NB4 (cell line): ENCODE data around the gene RHOD.

Source experiments
- DNase-seq: peaks from one replicate; pipeline ENCODE4 v3.0.0; 2010; ENCODE audit warnings: low read depth
- H3K4me3 ChIP-seq: one replicate; pipeline ENCODE4 v1.5.1; 2011; ENCODE audit warnings: mild to moderate bottlenecking, low read depth, low read length, moderate library complexity
- CTCF ChIP-seq: IDR thresholded peaks from one replicate; pipeline ENCODE4 v1.5.1; 2012; ENCODE audit warnings: low read depth, low read length
- MAX ChIP-seq: IDR thresholded peaks from 2 replicates; pipeline ENCODE4 v1.6.1; 2011; ENCODE audit warnings: low read depth, low read length
- MYC ChIP-seq: IDR thresholded peaks from 2 replicates; pipeline ENCODE4 v1.6.1; 2011; ENCODE audit warnings: low read depth, low read length
- POLR2A ChIP-seq: IDR thresholded peaks from 2 replicates; pipeline ENCODE4 v1.6.1; 2011; ENCODE audit warnings: mild to moderate bottlenecking; ENCODE audit not compliant: insufficient read length; ENCODE audit errors: extremely low read depth

The RHOD gene

GRCh38 chr11:67054346-67054835, 2.3 kb upstream of the RHOD start:
- H3K4me3 ChIP-seq = no peak overlapping the region
- TF ChIP-seq MAX = no peak
- TF ChIP-seq POLR2A = no peak
- no peak for TF ChIP-seq CTCF
- no peak for TF ChIP-seq MYC
- DNase-seq = no peak

- no peak for DNase-seq
- H3K4me3 ChIP-seq = no peak overlapping the region
- TF ChIP-seq POLR2A (no peak), MAX (no peak), CTCF (no peak), MYC (no peak)
Measured at GRCh38 chr11:67054836-67055523, 1.7 kb upstream of the RHOD start.

GRCh38 chr11:67055812-67056211, 835 bp upstream of the RHOD start:
- no peak overlapping the region for H3K4me3 ChIP-seq
- TF ChIP-seq CTCF (no peak), MAX (no peak), POLR2A (no peak), MYC (no peak)
- no peak for DNase-seq

- no peak overlapping the region for H3K4me3 ChIP-seq
Measured at GRCh38 chr11:67057205-67057672, 592 bp downstream of the RHOD start.

GRCh38 chr11:67058506-67058905, 1.9 kb downstream of the RHOD start:
- TF ChIP-seq CTCF (no peak), MYC (no peak), POLR2A (no peak), MAX (no peak)
- DNase-seq = no peak

More at GRCh38 chr11:67057205-67057672, 592 bp downstream of the RHOD start:
- TF ChIP-seq MYC = no peak
- DNase-seq = no peak

GRCh38 chr11:67059671-67060070, 3.0 kb downstream of the RHOD start:
- no peak for DNase-seq

More at GRCh38 chr11:67058506-67058905, 1.9 kb downstream of the RHOD start:
- no peak overlapping the region for H3K4me3 ChIP-seq

More at GRCh38 chr11:67059671-67060070, 3.0 kb downstream of the RHOD start:
- TF ChIP-seq POLR2A (no peak), MAX (no peak), MYC (no peak), CTCF (no peak)
- no peak overlapping the region for H3K4me3 ChIP-seq
